LNCAP (cell line): ENCODE data around the gene SPTBN2.

Experiments used
- TF ChIP-seq, protein P1 (sequence below): fragments of 450-650 bp; IDR thresholded peaks from 2 replicates; pipeline ENCODE4 v1.5.1; 2017; ENCODE audit warnings: mild to moderate bottlenecking

The SPTBN2 gene

DNA sequence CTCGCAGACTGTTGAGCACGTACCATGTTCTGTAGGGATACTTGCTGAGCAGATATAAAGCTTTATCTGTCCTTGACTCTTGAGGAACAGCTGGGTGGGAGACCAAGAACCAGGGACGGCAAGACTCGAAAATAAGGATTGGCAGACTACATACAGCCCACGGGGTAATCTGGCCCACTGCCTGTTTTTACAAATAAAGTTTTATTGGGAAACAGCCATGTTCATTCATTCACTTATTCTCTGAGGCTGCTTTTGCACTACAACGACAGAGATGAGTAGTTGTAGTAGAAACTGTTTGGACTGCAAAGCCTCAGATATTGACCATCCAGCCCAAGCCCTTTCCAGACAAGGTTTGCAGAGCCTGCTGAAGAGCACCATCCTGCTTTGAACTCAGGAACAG lies 31.0 kb downstream of the SPTBN2 start:
- TF ChIP-seq, protein P1, sequence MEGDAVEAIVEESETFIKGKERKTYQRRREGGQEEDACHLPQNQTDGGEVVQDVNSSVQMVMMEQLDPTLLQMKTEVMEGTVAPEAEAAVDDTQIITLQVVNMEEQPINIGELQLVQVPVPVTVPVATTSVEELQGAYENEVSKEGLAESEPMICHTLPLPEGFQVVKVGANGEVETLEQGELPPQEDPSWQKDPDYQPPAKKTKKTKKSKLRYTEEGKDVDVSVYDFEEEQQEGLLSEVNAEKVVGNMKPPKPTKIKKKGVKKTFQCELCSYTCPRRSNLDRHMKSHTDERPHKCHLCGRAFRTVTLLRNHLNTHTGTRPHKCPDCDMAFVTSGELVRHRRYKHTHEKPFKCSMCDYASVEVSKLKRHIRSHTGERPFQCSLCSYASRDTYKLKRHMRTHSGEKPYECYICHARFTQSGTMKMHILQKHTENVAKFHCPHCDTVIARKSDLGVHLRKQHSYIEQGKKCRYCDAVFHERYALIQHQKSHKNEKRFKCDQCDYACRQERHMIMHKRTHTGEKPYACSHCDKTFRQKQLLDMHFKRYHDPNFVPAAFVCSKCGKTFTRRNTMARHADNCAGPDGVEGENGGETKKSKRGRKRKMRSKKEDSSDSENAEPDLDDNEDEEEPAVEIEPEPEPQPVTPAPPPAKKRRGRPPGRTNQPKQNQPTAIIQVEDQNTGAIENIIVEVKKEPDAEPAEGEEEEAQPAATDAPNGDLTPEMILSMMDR, result no peak

DNA sequence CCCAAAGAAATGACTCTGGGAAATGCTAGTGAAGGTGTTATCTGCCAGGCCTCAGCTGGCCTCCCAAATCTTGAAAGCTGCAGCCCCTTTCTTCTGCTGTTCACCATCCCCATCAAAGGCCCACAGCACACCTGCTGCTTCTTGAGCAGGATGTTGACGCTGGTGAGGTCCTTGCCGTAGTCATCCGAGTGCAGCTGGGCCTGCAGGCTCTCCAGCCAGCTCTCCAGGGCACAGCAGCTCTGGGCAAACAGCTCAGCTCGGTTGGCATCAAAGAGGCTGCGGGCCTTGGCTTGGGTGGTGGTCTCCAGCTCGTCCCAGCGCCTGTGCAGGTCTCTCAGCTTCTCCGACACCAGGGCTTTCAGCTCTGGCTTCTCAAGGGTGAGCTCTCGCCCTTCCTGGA lies 32.9 kb downstream of the SPTBN2 start:
- TF ChIP-seq, protein P1, result no peak

DNA sequence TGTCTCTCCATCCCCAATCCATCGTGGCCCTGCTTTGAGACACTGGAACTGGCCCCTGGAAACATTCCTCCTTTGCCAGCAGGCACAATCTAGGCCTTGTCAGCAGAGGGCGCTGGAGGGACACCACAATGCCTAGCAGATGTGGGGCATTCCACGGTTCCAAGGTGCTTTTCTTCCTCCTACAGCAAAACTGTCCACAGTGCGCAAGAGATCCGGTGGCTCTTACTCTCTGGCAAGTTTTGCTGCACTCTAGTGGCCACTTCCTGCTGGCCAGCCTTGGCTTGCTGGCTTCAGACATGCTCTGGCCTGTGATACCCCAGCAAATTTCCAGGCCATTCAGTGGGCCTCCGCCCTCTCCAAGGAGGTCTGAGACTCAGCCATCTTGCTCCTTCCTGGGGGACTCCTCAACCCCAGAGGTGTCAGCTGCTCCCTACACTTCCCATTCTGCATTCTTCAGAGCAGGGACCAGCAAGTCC lies 34.2 kb downstream of the SPTBN2 start:
- TF ChIP-seq, protein P1, result peak; percentile 99

DNA sequence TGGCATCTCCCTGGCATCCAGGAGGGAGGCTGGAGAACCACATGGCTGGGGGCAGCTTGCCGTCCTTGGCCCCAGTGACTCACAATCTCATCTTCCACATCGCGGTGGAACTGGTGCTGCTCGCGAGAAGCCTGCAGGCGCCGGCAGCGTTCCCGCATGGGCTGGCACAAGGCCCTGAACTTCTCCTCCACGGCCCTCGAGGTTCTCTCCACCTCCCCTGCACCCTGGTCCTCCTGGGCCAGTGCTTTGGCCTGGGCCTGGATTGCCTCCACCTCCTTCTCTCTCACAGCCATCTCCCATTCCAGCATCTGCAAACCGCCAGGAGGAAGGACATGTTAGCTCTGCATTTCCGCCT lies 35.0 kb downstream of the SPTBN2 start:
- TF ChIP-seq, protein P1, result no peak

DNA sequence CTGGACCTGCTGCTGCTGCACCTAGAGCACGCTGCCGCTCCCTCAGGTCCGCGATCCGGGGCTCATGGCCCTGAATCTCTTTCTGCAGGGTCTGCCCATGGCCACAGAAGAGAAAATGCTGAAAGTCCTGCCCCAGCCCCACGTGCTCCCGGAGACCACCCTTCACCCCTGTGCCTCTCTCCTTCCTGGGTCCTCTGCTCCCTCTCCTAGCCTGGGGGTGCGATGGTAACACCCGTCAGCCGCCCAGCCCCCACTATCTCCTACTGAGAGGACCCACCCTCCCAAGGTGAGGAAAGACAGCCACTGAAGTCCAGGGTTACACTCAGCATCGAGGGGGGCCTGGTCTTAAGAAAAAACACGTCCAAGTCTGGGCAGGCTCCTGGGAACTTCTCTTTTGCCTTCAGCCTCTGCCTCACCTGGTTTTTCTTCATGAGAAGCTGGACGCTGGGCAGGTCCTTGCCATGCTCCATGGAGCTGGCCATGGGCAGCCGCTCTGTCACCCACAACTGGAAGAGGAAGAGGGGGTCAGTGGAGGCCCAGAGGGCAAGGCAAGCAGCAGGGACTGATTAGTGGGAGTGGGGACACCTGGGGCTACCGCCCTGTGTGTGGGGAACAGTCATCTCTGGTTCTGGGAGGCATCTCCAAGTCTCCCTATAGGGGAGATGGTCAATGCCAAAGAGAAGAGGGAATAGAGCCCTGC lies 35.5 kb downstream of the SPTBN2 start:
- TF ChIP-seq, protein P1, result no peak

DNA sequence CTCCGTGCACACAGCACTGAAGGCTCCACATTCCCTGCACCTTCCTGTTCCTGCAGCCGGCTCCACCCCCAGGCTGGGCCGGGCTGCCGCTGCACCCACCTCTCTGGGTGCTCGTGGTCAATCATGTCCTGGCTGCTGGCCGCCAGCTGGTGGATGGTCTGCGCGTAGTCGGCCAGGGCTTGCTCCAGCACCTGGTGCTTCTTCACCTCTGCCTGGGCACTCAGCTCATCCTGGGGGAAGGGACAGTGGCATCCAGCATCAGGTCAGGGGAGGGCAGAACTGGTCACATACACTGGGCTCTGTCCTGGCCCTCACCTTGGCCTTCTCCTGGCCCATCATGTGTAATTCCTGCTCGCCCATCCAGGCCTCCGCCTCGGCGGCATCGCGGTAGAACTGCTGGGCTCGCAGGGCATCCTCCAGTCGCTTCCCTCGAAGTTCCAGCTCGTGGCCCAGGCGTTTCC lies 36.1 kb downstream of the SPTBN2 start:
- TF ChIP-seq, protein P1, result no peak

DNA sequence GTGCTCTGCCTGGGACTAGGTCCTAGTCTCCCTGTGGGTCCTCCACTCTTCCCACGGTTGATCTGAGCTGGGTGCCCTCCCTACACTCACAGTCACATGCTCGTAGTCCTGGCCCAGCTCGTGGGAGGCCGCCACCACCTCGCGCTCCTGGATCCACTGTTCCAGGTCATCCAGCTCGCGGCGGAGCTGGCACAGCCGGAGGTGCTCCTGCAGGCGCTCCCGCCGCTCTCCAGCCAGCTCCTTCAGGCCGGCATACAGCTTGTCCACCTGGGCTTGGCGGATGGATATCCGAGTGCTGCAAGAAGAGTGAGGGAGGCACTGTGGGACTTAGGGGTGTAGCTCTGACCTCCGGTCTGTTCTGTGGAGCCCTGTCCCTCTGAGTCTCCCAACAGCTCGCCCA lies 36.6 kb downstream of the SPTBN2 start:
- TF ChIP-seq, protein P1, result no peak
